Trophoblast cell (in vitro differentiated cells and primary cell): ENCODE results near the gene CSMD2.
A peak's percentile ranks its signal among the peaks of the same experiment; 100 is the strongest.

Source experiments
- DNase-seq, 2 donors: peaks; one replicate each; pipeline ENCODE4 v3.0.0-alpha.2; 2016
- H2AFZ ChIP-seq: 2 replicates; pipeline ENCODE4 v1.6.1; 2013; ENCODE audit warnings: low read length, moderate library complexity, mild to moderate bottlenecking; ENCODE audit not compliant: insufficient read depth, poor library complexity
- H2AK5ac ChIP-seq: 2 replicates; pipeline ENCODE4 v1.6.1; 2013; ENCODE audit warnings: mild to moderate bottlenecking, low read length
- H2BK120ac ChIP-seq: 2 replicates; pipeline ENCODE4 v1.6.1; 2013; ENCODE audit warnings: low read length, mild to moderate bottlenecking, moderate library complexity; ENCODE audit not compliant: insufficient read depth, poor library complexity
- H2BK12ac ChIP-seq: 2 replicates; pipeline ENCODE4 v1.6.1; 2013; ENCODE audit warnings: mild to moderate bottlenecking, low read length, moderate library complexity
- H2BK5ac ChIP-seq: 2 replicates; pipeline ENCODE4 v1.6.1; 2013; ENCODE audit warnings: low read length, low read depth, moderate library complexity, mild to moderate bottlenecking; ENCODE audit not compliant: poor library complexity
- H3K14ac ChIP-seq: 2 replicates; pipeline ENCODE4 v1.6.1; 2013; ENCODE audit warnings: mild to moderate bottlenecking, low read length
- H3K18ac ChIP-seq: 2 replicates; pipeline ENCODE4 v1.6.1; 2013; ENCODE audit warnings: mild to moderate bottlenecking, low read length
- H3K23ac ChIP-seq: 2 replicates; pipeline ENCODE4 v1.6.1; 2013; ENCODE audit warnings: low read length
- H3K27ac ChIP-seq: 2 replicates; pipeline ENCODE4 v1.5.1; 2013; ENCODE audit warnings: low read depth, mild to moderate bottlenecking, inconsistent platforms, low read length, moderate library complexity
- H3K27me3 ChIP-seq: 2 replicates; pipeline ENCODE4 v1.6.1; 2013; ENCODE audit warnings: inconsistent platforms, mild to moderate bottlenecking, low read length, moderate library complexity; ENCODE audit not compliant: insufficient read depth
- H3K36me3 ChIP-seq, 2 experiments: 1 replicate in 1 of 2; 2 replicates in 1 of 2; pipeline ENCODE4 v1.6.1; 2013; ENCODE audit warnings: low read length in 2 of 2, mild to moderate bottlenecking in 2 of 2, moderate library complexity in 1 of 2; ENCODE audit not compliant: insufficient read depth in 2 of 2, control insufficient read depth in 1 of 2
- H3K4ac ChIP-seq: 2 replicates; pipeline ENCODE4 v1.6.1; 2013; ENCODE audit warnings: low read depth, mild to moderate bottlenecking, low read length, moderate library complexity
- H3K4me1 ChIP-seq, 2 experiments: 1 replicate in 1 of 2; 2 replicates in 1 of 2; pipeline ENCODE4 v1.6.1; 2013; ENCODE audit warnings: low read length in 2 of 2, mild to moderate bottlenecking in 2 of 2, moderate library complexity in 1 of 2; ENCODE audit not compliant: insufficient read depth in 2 of 2, control insufficient read depth in 1 of 2
- H3K4me2 ChIP-seq: 2 replicates; pipeline ENCODE4 v1.6.1; 2013; ENCODE audit warnings: inconsistent platforms, mild to moderate bottlenecking, low read length, moderate library complexity
- H3K4me3 ChIP-seq: 2 replicates; pipeline ENCODE4 v1.5.1; 2013; ENCODE audit warnings: mild to moderate bottlenecking, low read depth, low read length, inconsistent platforms
- H3K79me1 ChIP-seq: one replicate; pipeline ENCODE4 v1.6.1; 2013; ENCODE audit warnings: low read length
- H3K79me2 ChIP-seq: 2 replicates; pipeline ENCODE4 v1.6.1; 2013; ENCODE audit warnings: low read length, mild to moderate bottlenecking; ENCODE audit not compliant: control insufficient read depth, insufficient read depth, poor library complexity
- H3K9ac ChIP-seq: 2 replicates; pipeline ENCODE4 v1.6.1; 2013; ENCODE audit warnings: mild to moderate bottlenecking, low read length
- H3K9me3 ChIP-seq: 2 replicates; pipeline ENCODE4 v1.6.1; 2013; ENCODE audit warnings: low read depth, mild to moderate bottlenecking, control low read depth, inconsistent platforms, low read length; ENCODE audit not compliant: insufficient read depth
- H4K12ac ChIP-seq: 2 replicates; pipeline ENCODE4 v1.6.1; 2013; ENCODE audit warnings: low read depth, mild to moderate bottlenecking, low read length, moderate library complexity
- H4K8ac ChIP-seq: 2 replicates; pipeline ENCODE4 v1.6.1; 2013; ENCODE audit warnings: low read depth, mild to moderate bottlenecking, low read length, moderate library complexity
- H4K91ac ChIP-seq: one replicate; pipeline ENCODE4 v1.6.1; 2013; ENCODE audit warnings: low read depth, mild to moderate bottlenecking, low read length, moderate library complexity
- WGBS: extraction: QIAGEN DNeasy Blood & Tissue Kit; methylation state at CpG from one replicate; pipeline ENCODE4 v1.1.7; 2013; ENCODE audit warnings: missing lambda C conversion rate; ENCODE audit not compliant: insufficient read length, insufficient coverage; ENCODE audit errors: extremely low coverage; 5-methylcytosine and 5-hydroxymethylcytosine counted together

Gene CSMD2

GRCh38 chr1:33482412-33482811 is 682.6 kb downstream of the CSMD2 start:
- no peak overlapping the region for H3K4me2 ChIP-seq
- H3K36me3 ChIP-seq = peaks cover 9 to 12% of the 10 kb centered on the region in 2 experiments
- no peak overlapping the region for H2BK120ac ChIP-seq
- no CpG with 5 or more reads among the region's 2 CpGs for WGBS
- no peaks in the 10 kb centered on the region for H3K4me1 ChIP-seq
- no peak overlapping the region for H3K4ac ChIP-seq
- no peak overlapping the region for H4K12ac ChIP-seq
- no peak for DNase-seq
- no peak overlapping the region for H2AK5ac ChIP-seq
- H3K4me3 ChIP-seq = no peak overlapping the region
- no peak overlapping the region for H2BK5ac ChIP-seq
- H3K9me3 ChIP-seq = no peaks in the 10 kb centered on the region
- H3K27me3 ChIP-seq = no peaks in the 10 kb centered on the region
- H4K8ac ChIP-seq = no peak overlapping the region
- no peak overlapping the region for H3K14ac ChIP-seq
- no peak overlapping the region for H3K27ac ChIP-seq
- H3K18ac ChIP-seq = no peak overlapping the region
- H3K9ac ChIP-seq = no peak overlapping the region
- no peak overlapping the region for H3K23ac ChIP-seq
- H3K79me2 ChIP-seq = no peaks in the 10 kb centered on the region
- no peak overlapping the region for H4K91ac ChIP-seq
- no peaks in the 10 kb centered on the region for H3K79me1 ChIP-seq
- H2AFZ ChIP-seq = no peak overlapping the region
- no peak overlapping the region for H2BK12ac ChIP-seq

GRCh38 chr1:33477451-33477850 is 687.6 kb downstream of the CSMD2 start:
- no peak for DNase-seq
- WGBS = no CpG with 5 or more reads among the region's 4 CpGs

GRCh38 chr1:33473900-33474299 is 691.1 kb downstream of the CSMD2 start:
- peaks cover 0 to under 1% of the 10 kb centered on the region in 2 experiments for H3K36me3 ChIP-seq
- no peak overlapping the region for H3K9ac ChIP-seq
- H3K27ac ChIP-seq = no peak overlapping the region
- no peak overlapping the region for H3K18ac ChIP-seq
- H4K8ac ChIP-seq = no peak overlapping the region
- H3K4me1 ChIP-seq = peaks cover 0 to 8% of the 10 kb centered on the region in 2 experiments
- H3K14ac ChIP-seq = no peak overlapping the region
- H4K91ac ChIP-seq = no peak overlapping the region
- no peak overlapping the region for H3K4me2 ChIP-seq
- H2BK5ac ChIP-seq = no peak overlapping the region
- no peak overlapping the region for H3K4me3 ChIP-seq
- no peak overlapping the region for H3K4ac ChIP-seq
- no peak overlapping the region for H2BK120ac ChIP-seq
- H2AK5ac ChIP-seq = no peak overlapping the region
- peaks cover 3% of the 10 kb centered on the region for H3K79me1 ChIP-seq
- H3K23ac ChIP-seq = no peak overlapping the region
- no peaks in the 10 kb centered on the region for H3K27me3 ChIP-seq
- no peak overlapping the region for H4K12ac ChIP-seq
- no peak overlapping the region for H2AFZ ChIP-seq
- H2BK12ac ChIP-seq = no peak overlapping the region
- H3K79me2 ChIP-seq = no peaks in the 10 kb centered on the region
- DNase-seq = no peak
- no peaks in the 10 kb centered on the region for H3K9me3 ChIP-seq

More at GRCh38 chr1:33477451-33477850, 687.6 kb downstream of the CSMD2 start:
- Histone ChIP-seq H3K4me1 (peaks cover 0 to 8% of the 10 kb centered on the region in 2 experiments), H3K27me3 (no peaks in the 10 kb centered on the region), H2BK12ac (no peak overlapping the region), H3K9ac (no peak overlapping the region), H2AK5ac (no peak overlapping the region), H3K14ac (no peak overlapping the region), H3K4me2 (no peak overlapping the region), H2AFZ (no peak overlapping the region), H3K79me2 (no peaks in the 10 kb centered on the region), H3K23ac (no peak overlapping the region), H3K4me3 (no peak overlapping the region), H4K8ac (no peak overlapping the region), H2BK120ac (no peak overlapping the region), H3K9me3 (no peaks in the 10 kb centered on the region), H3K18ac (no peak overlapping the region), H4K91ac (no peak overlapping the region), H3K4ac (no peak overlapping the region), H3K79me1 (peaks cover 3% of the 10 kb centered on the region), H3K36me3 (peaks cover 4 to 9% of the 10 kb centered on the region in 2 experiments), H2BK5ac (no peak overlapping the region), H4K12ac (no peak overlapping the region), H3K27ac (no peak overlapping the region)

- Histone ChIP-seq H2AFZ (peak within 1 kb of the TSS; percentile 61), H4K91ac (peak within 1 kb of the TSS; percentile 46)
Measured at GRCh38 chr1:33472269-33472980, 692.6 kb downstream of the CSMD2 start, which contains the start of gene ZSCAN20. Gene ZSCAN20 (plus strand): TSS chr1:33472645. CDS start chr1:33479289, 6,644 bp downstream.

More at GRCh38 chr1:33472269-33472980, 692.6 kb downstream of the CSMD2 start, which contains the start of gene ZSCAN20:
- Histone ChIP-seq H4K8ac (peak within 1 kb of the TSS; percentile 86), H4K12ac (peak within 1 kb of the TSS; percentile 86), H3K79me2 (no peaks in the 10 kb centered on the region), H2BK120ac (no peak within 1 kb of the TSS), H3K23ac (no peak within 1 kb of the TSS), H3K18ac (peak within 1 kb of the TSS; percentile 10), H3K4me1 (peaks cover 0 to 8% of the 10 kb centered on the region in 2 experiments), H2AK5ac (peak within 1 kb of the TSS; percentile 25), H3K27ac (no peak within 1 kb of the TSS), H3K4ac (peak within 1 kb of the TSS; percentile 26), H2BK12ac (no peak within 1 kb of the TSS), H3K9me3 (no peaks in the 10 kb centered on the region), H3K36me3 (no peaks in the 10 kb centered on the region), H3K27me3 (no peaks in the 10 kb centered on the region), H3K9ac (peak within 1 kb of the TSS; percentile 82), H3K79me1 (peaks cover 3% of the 10 kb centered on the region), H2BK5ac (no peak within 1 kb of the TSS), H3K4me2 (peak within 1 kb of the TSS; percentile 85), H3K4me3 (peak within 1 kb of the TSS; percentile 83), H3K14ac (peak within 1 kb of the TSS; percentile 75)
- peak; percentile 96 for DNase-seq
- WGBS = no CpG with 5 or more reads among the region's 38 CpGs
